Naive thymus-derived CD8-positive, alpha-beta T cell (primary cell): Measurements from ENCODE around the gene KRTAP10-2. TPM values are rescaled to one million over a fixed set of nuclear protein-coding genes. Genes with fewer than 3 reads are reported as not detected.
A peak's percentile ranks its signal among the peaks of the same experiment; 100 is the strongest.

Experiments
- ATAC-seq, 2 donors: fragments of 150-1000 bp; cut with Tn5 transposase in 1 of 2; sonication (Bioruptor Pico), chemical (Tn5 transposase) in 1 of 2; 1 replicate in 1 of 2; 2 replicates in 1 of 2; pipeline ENCODE4 v1.10.0; 2021; ENCODE audit warnings: mild to moderate bottlenecking in 2 of 2, moderate library complexity in 2 of 2
- POLR2A ChIA-PET: fragments of 350-600 bp; sonication (Branson Sonifier 250); formaldehyde crosslinking; loops from one replicate; lab custom pipeline; 2021; ENCODE audit warnings: antibody characterized with exemption; lab: Charles Lee
- DNase-seq, 10 donors: peaks; one replicate each; pipeline versions ENCODE4 v3.0.0 to v3.0.0-alpha.2; 2020 to 2022
- H3K27ac Mint-ChIP-seq, 10 donors: one replicate each; pipeline ENCODE4 v1.8.0; 2020 to 2022; ENCODE audit warnings: mild to moderate bottlenecking in 10 of 10, mixed read lengths in 10 of 10, moderate library complexity in 4 of 10, inconsistent platforms in 1 of 10
- H3K27me3 Mint-ChIP-seq, 5 donors: one replicate each; pipeline ENCODE4 v1.8.0; 2021 to 2022; ENCODE audit warnings: mixed read lengths in 5 of 5
- H3K36me3 Mint-ChIP-seq, 3 donors: one replicate each; pipeline ENCODE4 v1.8.0; 2020 to 2022; ENCODE audit warnings: mixed read lengths in 3 of 3, mild to moderate bottlenecking in 2 of 3, inconsistent platforms in 1 of 3
- H3K4me1 Mint-ChIP-seq, 4 donors: one replicate each; pipeline ENCODE4 v1.8.0; 2021 to 2022; ENCODE audit warnings: mixed read lengths in 4 of 4
- H3K4me3 Mint-ChIP-seq, 10 donors: one replicate each; pipeline ENCODE4 v1.8.0; 2020 to 2022; ENCODE audit warnings: mild to moderate bottlenecking in 10 of 10, mixed read lengths in 10 of 10, moderate library complexity in 6 of 10, inconsistent platforms in 1 of 10
- H3K9me3 Mint-ChIP-seq, 9 donors: one replicate each; pipeline ENCODE4 v1.8.0; 2020 to 2022; ENCODE audit warnings: mixed read lengths in 9 of 9, mild to moderate bottlenecking in 3 of 9, inconsistent platforms in 1 of 9, moderate library complexity in 1 of 9
- polyA plus RNA-seq, 3 donors: library from polyadenylated mRNA; unstranded; fragments of 300-500 nt; fragmentation: Illumina TruSeq; gene quantifications; one replicate each; pipeline ENCODE4 v1.2.3, GENCODE V29; 2021
- total RNA-seq, 8 experiments: library from RNA in 2 of 8; stranded (reverse) in 2 of 8; gene quantifications; one replicate each; pipeline ENCODE4 v1.2.3 and lab custom pipeline; 2021 to 2026

KRTAP10-2 gene
- total and polyA plus RNA-seq, 5 experiments from 2014 or later = not detected

DNA sequence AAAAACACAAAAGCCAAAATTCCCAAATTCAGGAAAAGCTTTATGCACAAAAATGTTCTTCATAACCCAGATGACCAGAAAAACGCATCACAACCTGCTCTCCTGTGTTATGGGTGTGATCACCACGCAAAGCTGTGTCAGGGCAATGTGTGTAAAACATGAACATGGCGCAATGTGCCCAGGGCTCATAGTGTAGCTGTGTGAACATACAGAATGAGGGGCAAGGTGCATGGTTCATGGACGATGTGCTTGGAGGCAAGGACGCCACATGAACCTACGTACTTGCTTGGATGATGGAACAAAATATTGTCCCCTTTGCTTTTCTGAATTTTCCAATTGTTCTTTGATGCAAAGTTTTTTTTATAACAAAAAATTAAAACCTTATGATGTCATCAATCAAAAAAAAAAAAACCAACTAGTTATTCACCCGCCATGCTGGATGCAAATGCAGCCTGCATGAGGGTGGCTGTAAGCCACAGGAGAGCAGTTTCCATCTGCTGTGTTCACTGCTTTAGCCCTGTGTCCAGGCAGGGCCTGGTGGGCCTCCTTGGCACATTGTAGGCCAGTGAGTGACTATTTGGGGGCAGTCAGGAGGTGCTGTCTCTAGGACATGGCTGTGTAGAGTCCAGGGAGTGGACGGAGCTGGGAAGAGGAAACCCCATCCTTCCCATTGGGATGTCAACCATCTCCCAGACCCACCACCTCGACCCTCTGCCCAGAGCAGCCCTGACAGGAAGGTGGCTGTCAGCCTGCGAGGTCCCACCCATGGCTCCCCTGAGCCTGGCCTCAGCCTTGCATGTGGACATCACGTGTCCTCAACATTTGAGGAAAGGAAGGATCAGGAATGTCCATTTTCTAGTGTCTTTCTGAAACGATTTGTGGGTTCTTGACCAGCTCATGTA lies 25.0 kb downstream of the KRTAP10-2 start:
- no peak for DNase-seq
- ATAC-seq = no peak

DNA sequence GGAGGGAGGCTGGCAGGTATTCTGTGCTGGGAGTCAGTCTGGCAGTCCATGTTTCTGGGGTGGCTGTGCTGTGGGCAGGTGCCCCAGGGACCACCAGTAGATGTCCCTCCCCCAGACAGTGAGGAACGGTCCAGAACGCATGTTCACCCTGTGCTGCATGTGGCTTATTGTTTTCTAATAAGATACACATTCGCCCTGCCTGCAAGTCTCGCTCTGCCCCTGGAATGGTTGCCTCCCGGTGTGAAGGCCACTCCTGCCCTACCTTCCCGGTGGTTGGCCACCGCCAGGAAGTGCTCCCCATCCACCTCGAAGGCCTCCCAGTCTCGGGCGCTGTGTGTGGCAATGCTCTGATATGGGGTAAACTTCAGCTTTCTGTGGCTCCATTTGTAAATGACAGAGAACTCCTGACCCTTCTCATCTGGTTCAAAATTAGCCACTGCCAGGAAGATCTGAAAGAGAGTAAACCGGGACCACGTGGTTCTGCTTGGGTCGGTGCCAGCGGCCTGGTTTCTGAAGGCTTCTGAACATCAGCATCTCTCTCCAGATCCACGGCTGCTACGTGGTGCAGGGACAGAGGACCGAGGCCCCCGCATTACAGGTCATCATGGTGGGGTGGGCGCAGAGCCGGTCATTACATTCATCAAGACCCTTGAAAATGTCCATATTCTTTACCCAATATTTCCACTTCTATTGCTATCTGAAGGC lies 25.8 kb downstream of the KRTAP10-2 start:
- Mint-ChIP-seq H3K9me3 (no peaks in the 10 kb centered on the region), H3K27me3 (peaks cover 0 to 5% (median 0%) of the 10 kb centered on the region in 5 donors), H3K36me3 (no peaks in the 10 kb centered on the region), H3K4me1 (peaks cover 0 to 8% (median 1%) of the 10 kb centered on the region in 4 donors), H3K27ac (no peak overlapping the region), H3K4me3 (no peak overlapping the region)
- POLR2A ChIA-PET = no interaction called here
- no peak for ATAC-seq
- DNase-seq = no peak

More for the DNA sequence above, 25.0 kb downstream of the KRTAP10-2 start:
- Mint-ChIP-seq H3K9me3 (no peaks in the 10 kb centered on the region), H3K4me3 (no peak overlapping the region), H3K36me3 (no peaks in the 10 kb centered on the region), H3K4me1 (peaks cover 0 to 8% (median 1%) of the 10 kb centered on the region in 4 donors), H3K27ac (no peak overlapping the region), H3K27me3 (peaks cover 0 to 6% (median 0%) of the 10 kb centered on the region in 5 donors)
- POLR2A ChIA-PET = interaction anchor here (0.7 kb wide), 1 partner anchor 84 kb away, joined by 4 read pairs; no protein-coding TSS in a partner anchor

GRCh38 chr21:44524414-44525371 lies 26.6 kb downstream of the KRTAP10-2 start:
- Mint-ChIP-seq H3K36me3 (no peaks in the 10 kb centered on the region), H3K27ac (no peak overlapping the region), H3K4me1 (peaks cover 0 to 5% (median 0%) of the 10 kb centered on the region in 4 donors), H3K27me3 (no peaks in the 10 kb centered on the region), H3K4me3 (no peak overlapping the region), H3K9me3 (no peaks in the 10 kb centered on the region)
- DNase-seq (no peak), ATAC-seq (no peak)
- POLR2A ChIA-PET = no interaction called here

GRCh38 chr21:44523567-44524413 lies 27.5 kb downstream of the KRTAP10-2 start:
- no peak for DNase-seq
- ATAC-seq = no peak
- Mint-ChIP-seq H3K4me3 (no peak overlapping the region), H3K9me3 (no peaks in the 10 kb centered on the region), H3K27ac (no peak overlapping the region), H3K4me1 (peaks cover 0 to 2% (median 0%) of the 10 kb centered on the region in 4 donors), H3K36me3 (no peaks in the 10 kb centered on the region), H3K27me3 (no peaks in the 10 kb centered on the region)
- POLR2A ChIA-PET = no interaction called here

GRCh38 chr21:44522753-44523204 lies 28.5 kb downstream of the KRTAP10-2 start:
- no peak overlapping the region for H3K27ac Mint-ChIP-seq
- H3K36me3 Mint-ChIP-seq = no peaks in the 10 kb centered on the region
- no peak overlapping the region for H3K4me3 Mint-ChIP-seq
- ATAC-seq = no peak
- H3K4me1 Mint-ChIP-seq = peaks cover 0 to 4% (median 0%) of the 10 kb centered on the region in 4 donors
- peaks cover 0 to 1% (median 0%) of the 10 kb centered on the region in 5 donors for H3K27me3 Mint-ChIP-seq
- DNase-seq = no peak
- POLR2A ChIA-PET = no interaction called here
- no peaks in the 10 kb centered on the region for H3K9me3 Mint-ChIP-seq

DNA sequence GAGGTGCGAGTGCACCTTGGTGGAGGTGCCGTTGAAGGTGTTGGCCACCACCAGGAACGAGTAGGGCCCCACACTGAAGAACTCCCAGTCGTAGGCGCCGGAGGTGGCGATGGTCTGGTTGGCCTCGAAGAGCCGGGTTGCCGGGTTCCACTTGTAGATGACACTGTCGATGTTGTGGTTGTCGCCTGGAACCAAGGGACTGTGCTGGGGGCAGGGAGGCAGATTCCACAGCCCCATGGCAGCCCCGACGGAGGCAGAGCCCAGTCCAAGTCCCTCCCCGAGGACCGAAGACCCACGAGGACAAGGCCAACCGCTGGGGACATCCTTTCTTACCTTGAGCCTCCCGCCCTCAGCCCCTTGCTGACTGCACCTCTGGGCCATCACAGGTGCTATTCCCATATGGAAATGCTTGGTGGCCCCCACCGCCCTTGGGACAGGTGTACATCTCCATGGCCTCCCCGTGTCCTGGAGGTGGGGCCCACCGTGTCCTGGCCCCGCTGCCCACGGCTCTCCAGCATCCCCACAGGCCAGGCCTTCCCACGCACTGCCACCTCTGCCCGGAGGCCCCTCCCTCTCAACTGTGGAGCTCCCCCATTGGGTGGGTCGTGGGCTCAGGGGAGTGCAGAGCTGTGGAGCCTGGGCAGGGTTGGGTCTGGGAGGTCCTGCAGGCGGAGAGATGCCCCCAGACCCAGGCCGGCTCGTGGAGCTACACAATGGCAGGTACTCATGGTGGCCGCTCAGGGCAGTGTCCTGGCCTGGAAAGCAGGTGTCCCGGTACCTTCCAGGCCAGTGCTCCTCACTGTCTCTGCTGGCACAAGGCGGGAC lies 29.2 kb downstream of the KRTAP10-2 start:
- Mint-ChIP-seq H3K27ac (peak overlapping the region in 1 of 10 donors; percentile 54), H3K4me3 (no peak overlapping the region)
- POLR2A ChIA-PET = no interaction called here

DNA sequence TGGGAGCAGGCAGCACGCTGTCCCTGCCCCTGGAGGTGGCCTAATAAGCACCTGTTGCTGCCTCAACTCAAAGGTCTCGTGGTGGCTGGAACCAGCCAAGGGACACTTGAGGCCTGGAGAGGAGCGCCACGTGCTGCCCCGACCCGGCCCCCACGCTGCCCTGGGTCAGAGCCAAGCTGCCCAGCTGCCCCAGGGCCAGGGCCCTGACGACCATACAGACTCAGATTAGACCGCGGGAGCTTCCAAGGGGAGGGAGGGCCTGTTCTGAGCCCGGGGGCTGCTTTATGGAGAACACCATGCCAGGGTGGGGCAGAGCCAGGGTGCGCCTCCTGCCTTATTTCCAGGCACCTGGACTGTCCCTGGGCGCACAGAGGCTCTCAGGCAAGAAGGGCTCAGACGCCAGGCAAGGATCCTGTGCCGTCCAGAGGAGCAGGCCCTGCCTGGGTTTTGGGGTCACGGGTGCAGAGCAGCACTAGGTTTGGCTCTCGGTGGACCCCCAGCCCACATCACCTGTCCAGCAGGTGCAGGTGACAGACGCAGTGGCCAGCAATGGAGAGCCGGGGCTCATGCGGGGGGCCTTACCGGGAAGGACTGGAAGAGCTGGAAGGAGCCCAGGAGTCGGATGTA lies 29.9 kb downstream of the KRTAP10-2 start:
- H3K4me1 Mint-ChIP-seq = peaks cover 0 to 9% (median 0%) of the 10 kb centered on the region in 4 donors
- peaks cover 0 to 1% (median 0%) of the 10 kb centered on the region in 5 donors for H3K27me3 Mint-ChIP-seq
- POLR2A ChIA-PET = no interaction called here
- H3K27ac Mint-ChIP-seq = peak overlapping the region in 2 of 10 donors; percentile 1 to 54
- no peaks in the 10 kb centered on the region for H3K36me3 Mint-ChIP-seq
- ATAC-seq (no peak), DNase-seq (no peak)
- H3K9me3 Mint-ChIP-seq = no peaks in the 10 kb centered on the region
- no peak overlapping the region for H3K4me3 Mint-ChIP-seq

More for the DNA sequence above, 29.2 kb downstream of the KRTAP10-2 start:
- no peak for DNase-seq
- H3K4me1 Mint-ChIP-seq = peaks cover 0 to 5% (median 0%) of the 10 kb centered on the region in 4 donors
- H3K9me3 Mint-ChIP-seq = no peaks in the 10 kb centered on the region
- H3K36me3 Mint-ChIP-seq = no peaks in the 10 kb centered on the region
- H3K27me3 Mint-ChIP-seq = peaks cover 0 to 1% (median 0%) of the 10 kb centered on the region in 5 donors
- ATAC-seq = no peak

- H3K4me1 Mint-ChIP-seq = peaks cover 0 to 9% (median 0%) of the 10 kb centered on the region in 4 donors
- DNase-seq = peak in 1 of 10 donors; percentile 47
- H3K36me3 Mint-ChIP-seq = no peaks in the 10 kb centered on the region
- no peak overlapping the region for H3K4me3 Mint-ChIP-seq
- peaks cover 0 to 1% (median 0%) of the 10 kb centered on the region in 5 donors for H3K27me3 Mint-ChIP-seq
- ATAC-seq = no peak
- POLR2A ChIA-PET = no interaction called here
- no peaks in the 10 kb centered on the region for H3K9me3 Mint-ChIP-seq
- H3K27ac Mint-ChIP-seq = no peak overlapping the region
Measured at GRCh38 chr21:44520326-44521300, 30.7 kb downstream of the KRTAP10-2 start.

DNA sequence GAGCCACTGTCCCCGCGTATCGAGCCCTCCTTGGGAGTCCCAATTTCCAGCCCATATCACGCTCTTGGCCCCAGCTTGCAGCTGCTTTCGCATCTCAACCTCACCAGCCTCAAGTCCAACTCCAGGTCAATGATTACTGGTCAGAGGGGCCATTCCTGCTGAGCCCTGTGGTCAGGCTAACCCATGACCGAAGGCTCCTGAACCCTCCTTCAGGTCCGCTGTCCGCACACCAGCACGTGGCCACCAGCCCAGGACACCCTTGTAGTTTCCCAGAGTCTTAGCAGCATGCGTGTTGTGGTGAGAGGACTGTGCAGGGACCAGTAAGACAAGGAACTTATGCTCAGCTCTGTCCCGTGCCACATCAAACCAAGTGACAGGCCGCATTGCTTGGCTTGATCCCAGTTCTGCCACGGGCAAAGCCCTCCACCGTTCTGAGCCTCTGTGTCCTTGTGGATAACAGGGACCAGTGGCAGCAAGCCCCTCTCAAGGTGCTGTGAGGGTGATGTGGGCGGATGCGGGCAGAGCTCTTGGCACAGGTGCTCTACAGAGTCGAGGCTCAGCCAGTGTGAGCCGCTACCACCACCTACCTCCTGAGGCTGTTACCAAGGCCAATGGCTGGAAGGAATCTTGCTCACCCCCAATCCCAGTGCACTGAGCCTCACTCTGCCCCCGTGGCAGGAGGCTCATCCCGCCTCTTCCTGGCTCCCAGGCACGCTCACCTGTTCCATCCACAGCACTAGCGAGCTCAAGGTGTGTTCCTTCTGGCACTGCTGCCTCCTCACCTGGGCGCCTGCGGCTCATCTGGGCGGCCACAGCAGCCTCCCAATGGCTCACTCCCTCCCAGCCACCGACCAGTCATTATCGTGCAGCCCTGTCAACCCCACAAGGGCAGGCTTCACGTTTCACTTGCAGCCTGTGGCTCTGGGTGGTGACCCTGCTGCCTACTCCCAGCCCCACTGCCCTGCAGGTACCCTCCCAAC lies 31.7 kb downstream of the KRTAP10-2 start:
- H3K4me1 Mint-ChIP-seq = peaks cover 0 to 9% (median 1%) of the 10 kb centered on the region in 4 donors
- peak in 1 of 10 donors; percentile 53 for DNase-seq

More for the DNA sequence above, 31.7 kb downstream of the KRTAP10-2 start:
- Mint-ChIP-seq H3K27ac (peak overlapping the region in 4 of 10 donors; percentile 57 to 86 (median 62)), H3K9me3 (no peaks in the 10 kb centered on the region), H3K27me3 (peaks cover 0 to 1% (median 0%) of the 10 kb centered on the region in 5 donors), H3K4me3 (no peak overlapping the region), H3K36me3 (no peaks in the 10 kb centered on the region)
- ATAC-seq = no peak
- POLR2A ChIA-PET = no interaction called here
